WTC11 (cell line): ENCODE data around the gene CADM4. TPM values are rescaled to one million over a fixed set of nuclear protein-coding genes. Genes with fewer than 3 reads are reported as not detected.
A peak's percentile ranks its signal among the peaks of the same experiment; 100 is the strongest.

Source experiments
- ATAC-seq: fragments of 200-7000 bp; cut with Tn5 transposase; 2 replicates; pipeline ENCODE4 v1.10.0; 2021; ENCODE audit warnings: mild to moderate bottlenecking, moderate library complexity
- CTCF ChIA-PET: fragments of 300-600 bp; sonication (Branson Sonifier 250); formaldehyde crosslinking; loops from one replicate; lab custom pipeline; 2021; ENCODE audit warnings: antibody characterized with exemption; lab: Charles Lee
- POLR2A ChIA-PET: fragments of 350-600 bp; sonication (Branson Sonifier 250); formaldehyde crosslinking; loops from one replicate; lab custom pipeline; 2021; ENCODE audit warnings: antibody characterized with exemption; lab: Charles Lee
- DNase-seq: peaks from one replicate; pipeline ENCODE4 v3.0.0; 2021; ENCODE audit warnings: low spot score
- H3K27ac Mint-ChIP-seq: 2 replicates; pipeline ENCODE4 v1.8.0; 2021; ENCODE audit warnings: mixed read lengths
- H3K27me3 Mint-ChIP-seq: 2 replicates; pipeline ENCODE4 v1.8.0; 2021; ENCODE audit warnings: low read depth, mild to moderate bottlenecking, moderate library complexity, mixed read lengths
- H3K36me3 Mint-ChIP-seq: 2 replicates; pipeline ENCODE4 v1.8.0; 2021; ENCODE audit warnings: mixed read lengths
- H3K4me1 Mint-ChIP-seq: 2 replicates; pipeline ENCODE4 v1.8.0; 2022; ENCODE audit warnings: mixed read lengths
- H3K4me3 Mint-ChIP-seq: 2 replicates; pipeline ENCODE4 v1.8.0; 2021; ENCODE audit warnings: mild to moderate bottlenecking, moderate library complexity, mixed read lengths
- H3K9me3 Mint-ChIP-seq: 2 replicates; pipeline ENCODE4 v1.8.0; 2021; ENCODE audit warnings: mixed read lengths
- NFATC4 ChIP-seq: fragments of 250-450 bp; sonication (Bioruptor Pico); IDR thresholded peaks from 2 replicates; pipeline ENCODE4 v1.9.0; 2021; ENCODE audit warnings: mild to moderate bottlenecking
- NFE2L1 ChIP-seq: sonication (generic); formaldehyde crosslinking; IDR thresholded peaks from 2 replicates; pipeline ENCODE4 v1.8.1; 2023; ENCODE audit warnings: missing genetic modification reagents
- NFYB ChIP-seq: sonication (generic); formaldehyde crosslinking; conservative IDR thresholded peaks from 2 replicates; pipeline ENCODE4 v1.8.0; 2022; ENCODE audit warnings: low read depth, missing genetic modification reagents
- NR3C1 ChIP-seq: sonication (generic); formaldehyde crosslinking; conservative IDR thresholded peaks from 2 replicates; pipeline ENCODE4 v1.8.1; 2023; ENCODE audit warnings: low read depth, mild to moderate bottlenecking, missing genetic modification reagents
- SMAD3 ChIP-seq: sonication (generic); formaldehyde crosslinking; IDR thresholded peaks from 2 replicates; pipeline ENCODE4 v1.8.0; 2022; ENCODE audit warnings: missing genetic modification reagents, mild to moderate bottlenecking, borderline replicate concordance
- SOX15 ChIP-seq: fragments of 250-450 bp; sonication (Bioruptor Pico); IDR thresholded peaks from 2 replicates; pipeline ENCODE4 v1.9.0; 2021; ENCODE audit warnings: mild to moderate bottlenecking
- ZNF121 ChIP-seq: sonication (generic); formaldehyde crosslinking; IDR thresholded peaks from 2 replicates; pipeline ENCODE4 v1.8.0; 2023; ENCODE audit warnings: missing genetic modification reagents
- ZNF423 ChIP-seq: fragments of 250-450 bp; sonication (Bioruptor Pico); IDR thresholded peaks from 2 replicates; pipeline ENCODE4 v2.1.2; 2022; ENCODE audit warnings: mild to moderate bottlenecking, moderate library complexity
- total RNA-seq: library from RNA; stranded (reverse); gene quantifications from 3 replicates; pipeline ENCODE4 v1.2.3, GENCODE V29; 2021
- TF ChIP-seq, protein P1 (sequence below): fragments of 250-450 bp; sonication (Bioruptor Pico); IDR thresholded peaks from 2 replicates; pipeline ENCODE4 v1.9.0; 2021; ENCODE audit warnings: mild to moderate bottlenecking, borderline replicate concordance
- TF ChIP-seq, protein P2 (sequence below): sonication (generic); formaldehyde crosslinking; IDR thresholded peaks from 2 replicates; pipeline ENCODE4 v1.8.0; 2023; ENCODE audit warnings: mild to moderate bottlenecking, missing genetic modification reagents
- TF ChIP-seq, protein P3 (sequence below): fragments of 250-450 bp; sonication (Bioruptor Pico); IDR thresholded peaks from 2 replicates; pipeline ENCODE4 v1.8.0; 2021; ENCODE audit warnings: mild to moderate bottlenecking
- TF ChIP-seq, protein P4 (sequence below): sonication (generic); formaldehyde crosslinking; IDR thresholded peaks from 2 replicates; pipeline ENCODE4 v1.8.1; 2023; ENCODE audit warnings: mild to moderate bottlenecking, missing genetic modification reagents
- TF ChIP-seq, protein P5 (sequence below): sonication (generic); formaldehyde crosslinking; IDR thresholded peaks from 2 replicates; pipeline ENCODE4 v1.8.1; 2023; ENCODE audit warnings: mild to moderate bottlenecking, missing genetic modification reagents, moderate library complexity
- TF ChIP-seq, protein P6 (sequence below): sonication (generic); formaldehyde crosslinking; IDR thresholded peaks from 2 replicates; pipeline ENCODE4 v1.8.1; 2023; ENCODE audit warnings: mild to moderate bottlenecking, missing genetic modification reagents, moderate library complexity
- TF ChIP-seq, protein P7 (sequence below): sonication (generic); formaldehyde crosslinking; conservative IDR thresholded peaks from 2 replicates; pipeline ENCODE4 v1.8.1; 2022; ENCODE audit warnings: mild to moderate bottlenecking, missing genetic modification reagents

The CADM4 gene
- total RNA-seq, 1 experiment from 2014 or later, result 13.3 TPM

DNA sequence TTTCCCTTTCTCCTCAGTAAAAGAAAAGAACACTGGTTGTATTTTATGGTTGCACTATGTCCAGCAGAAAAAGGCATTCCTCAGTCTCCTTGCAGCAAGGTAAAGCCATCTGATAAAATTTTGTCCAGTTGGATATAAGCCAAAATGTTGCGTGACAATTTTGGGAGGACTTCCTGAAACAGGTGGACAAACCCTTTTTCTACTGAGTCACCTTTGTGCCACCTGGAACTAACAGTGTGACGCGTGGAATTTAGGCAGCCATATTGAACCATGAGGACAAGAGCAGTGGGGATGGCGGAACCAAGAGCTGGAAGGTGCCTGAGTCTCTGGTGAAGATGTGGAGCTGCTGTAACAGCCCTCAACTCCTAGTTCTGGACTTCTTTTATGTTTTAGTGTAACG, 8.2 kb downstream of the CADM4 start (continued):
- TF ChIP-seq, protein P1, sequence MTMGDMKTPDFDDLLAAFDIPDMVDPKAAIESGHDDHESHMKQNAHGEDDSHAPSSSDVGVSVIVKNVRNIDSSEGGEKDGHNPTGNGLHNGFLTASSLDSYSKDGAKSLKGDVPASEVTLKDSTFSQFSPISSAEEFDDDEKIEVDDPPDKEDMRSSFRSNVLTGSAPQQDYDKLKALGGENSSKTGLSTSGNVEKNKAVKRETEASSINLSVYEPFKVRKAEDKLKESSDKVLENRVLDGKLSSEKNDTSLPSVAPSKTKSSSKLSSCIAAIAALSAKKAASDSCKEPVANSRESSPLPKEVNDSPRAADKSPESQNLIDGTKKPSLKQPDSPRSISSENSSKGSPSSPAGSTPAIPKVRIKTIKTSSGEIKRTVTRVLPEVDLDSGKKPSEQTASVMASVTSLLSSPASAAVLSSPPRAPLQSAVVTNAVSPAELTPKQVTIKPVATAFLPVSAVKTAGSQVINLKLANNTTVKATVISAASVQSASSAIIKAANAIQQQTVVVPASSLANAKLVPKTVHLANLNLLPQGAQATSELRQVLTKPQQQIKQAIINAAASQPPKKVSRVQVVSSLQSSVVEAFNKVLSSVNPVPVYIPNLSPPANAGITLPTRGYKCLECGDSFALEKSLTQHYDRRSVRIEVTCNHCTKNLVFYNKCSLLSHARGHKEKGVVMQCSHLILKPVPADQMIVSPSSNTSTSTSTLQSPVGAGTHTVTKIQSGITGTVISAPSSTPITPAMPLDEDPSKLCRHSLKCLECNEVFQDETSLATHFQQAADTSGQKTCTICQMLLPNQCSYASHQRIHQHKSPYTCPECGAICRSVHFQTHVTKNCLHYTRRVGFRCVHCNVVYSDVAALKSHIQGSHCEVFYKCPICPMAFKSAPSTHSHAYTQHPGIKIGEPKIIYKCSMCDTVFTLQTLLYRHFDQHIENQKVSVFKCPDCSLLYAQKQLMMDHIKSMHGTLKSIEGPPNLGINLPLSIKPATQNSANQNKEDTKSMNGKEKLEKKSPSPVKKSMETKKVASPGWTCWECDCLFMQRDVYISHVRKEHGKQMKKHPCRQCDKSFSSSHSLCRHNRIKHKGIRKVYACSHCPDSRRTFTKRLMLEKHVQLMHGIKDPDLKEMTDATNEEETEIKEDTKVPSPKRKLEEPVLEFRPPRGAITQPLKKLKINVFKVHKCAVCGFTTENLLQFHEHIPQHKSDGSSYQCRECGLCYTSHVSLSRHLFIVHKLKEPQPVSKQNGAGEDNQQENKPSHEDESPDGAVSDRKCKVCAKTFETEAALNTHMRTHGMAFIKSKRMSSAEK (CRISPR knock-in tag), result no peak
- TF ChIP-seq SMAD3 (CRISPR knock-in tag) (no peak), NR3C1 (CRISPR knock-in tag) (no peak), NFATC4 (CRISPR knock-in tag) (no peak)
- TF ChIP-seq, protein P2, sequence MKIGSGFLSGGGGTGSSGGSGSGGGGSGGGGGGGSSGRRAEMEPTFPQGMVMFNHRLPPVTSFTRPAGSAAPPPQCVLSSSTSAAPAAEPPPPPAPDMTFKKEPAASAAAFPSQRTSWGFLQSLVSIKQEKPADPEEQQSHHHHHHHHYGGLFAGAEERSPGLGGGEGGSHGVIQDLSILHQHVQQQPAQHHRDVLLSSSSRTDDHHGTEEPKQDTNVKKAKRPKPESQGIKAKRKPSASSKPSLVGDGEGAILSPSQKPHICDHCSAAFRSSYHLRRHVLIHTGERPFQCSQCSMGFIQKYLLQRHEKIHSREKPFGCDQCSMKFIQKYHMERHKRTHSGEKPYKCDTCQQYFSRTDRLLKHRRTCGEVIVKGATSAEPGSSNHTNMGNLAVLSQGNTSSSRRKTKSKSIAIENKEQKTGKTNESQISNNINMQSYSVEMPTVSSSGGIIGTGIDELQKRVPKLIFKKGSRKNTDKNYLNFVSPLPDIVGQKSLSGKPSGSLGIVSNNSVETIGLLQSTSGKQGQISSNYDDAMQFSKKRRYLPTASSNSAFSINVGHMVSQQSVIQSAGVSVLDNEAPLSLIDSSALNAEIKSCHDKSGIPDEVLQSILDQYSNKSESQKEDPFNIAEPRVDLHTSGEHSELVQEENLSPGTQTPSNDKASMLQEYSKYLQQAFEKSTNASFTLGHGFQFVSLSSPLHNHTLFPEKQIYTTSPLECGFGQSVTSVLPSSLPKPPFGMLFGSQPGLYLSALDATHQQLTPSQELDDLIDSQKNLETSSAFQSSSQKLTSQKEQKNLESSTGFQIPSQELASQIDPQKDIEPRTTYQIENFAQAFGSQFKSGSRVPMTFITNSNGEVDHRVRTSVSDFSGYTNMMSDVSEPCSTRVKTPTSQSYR (CRISPR knock-in tag), result no peak
- TF ChIP-seq, protein P3, sequence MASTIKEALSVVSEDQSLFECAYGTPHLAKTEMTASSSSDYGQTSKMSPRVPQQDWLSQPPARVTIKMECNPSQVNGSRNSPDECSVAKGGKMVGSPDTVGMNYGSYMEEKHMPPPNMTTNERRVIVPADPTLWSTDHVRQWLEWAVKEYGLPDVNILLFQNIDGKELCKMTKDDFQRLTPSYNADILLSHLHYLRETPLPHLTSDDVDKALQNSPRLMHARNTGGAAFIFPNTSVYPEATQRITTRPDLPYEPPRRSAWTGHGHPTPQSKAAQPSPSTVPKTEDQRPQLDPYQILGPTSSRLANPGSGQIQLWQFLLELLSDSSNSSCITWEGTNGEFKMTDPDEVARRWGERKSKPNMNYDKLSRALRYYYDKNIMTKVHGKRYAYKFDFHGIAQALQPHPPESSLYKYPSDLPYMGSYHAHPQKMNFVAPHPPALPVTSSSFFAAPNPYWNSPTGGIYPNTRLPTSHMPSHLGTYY (CRISPR knock-in tag), result no peak
- TF ChIP-seq, protein P4, sequence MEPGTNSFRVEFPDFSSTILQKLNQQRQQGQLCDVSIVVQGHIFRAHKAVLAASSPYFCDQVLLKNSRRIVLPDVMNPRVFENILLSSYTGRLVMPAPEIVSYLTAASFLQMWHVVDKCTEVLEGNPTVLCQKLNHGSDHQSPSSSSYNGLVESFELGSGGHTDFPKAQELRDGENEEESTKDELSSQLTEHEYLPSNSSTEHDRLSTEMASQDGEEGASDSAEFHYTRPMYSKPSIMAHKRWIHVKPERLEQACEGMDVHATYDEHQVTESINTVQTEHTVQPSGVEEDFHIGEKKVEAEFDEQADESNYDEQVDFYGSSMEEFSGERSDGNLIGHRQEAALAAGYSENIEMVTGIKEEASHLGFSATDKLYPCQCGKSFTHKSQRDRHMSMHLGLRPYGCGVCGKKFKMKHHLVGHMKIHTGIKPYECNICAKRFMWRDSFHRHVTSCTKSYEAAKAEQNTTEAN (CRISPR knock-in tag), result no peak

DNA sequence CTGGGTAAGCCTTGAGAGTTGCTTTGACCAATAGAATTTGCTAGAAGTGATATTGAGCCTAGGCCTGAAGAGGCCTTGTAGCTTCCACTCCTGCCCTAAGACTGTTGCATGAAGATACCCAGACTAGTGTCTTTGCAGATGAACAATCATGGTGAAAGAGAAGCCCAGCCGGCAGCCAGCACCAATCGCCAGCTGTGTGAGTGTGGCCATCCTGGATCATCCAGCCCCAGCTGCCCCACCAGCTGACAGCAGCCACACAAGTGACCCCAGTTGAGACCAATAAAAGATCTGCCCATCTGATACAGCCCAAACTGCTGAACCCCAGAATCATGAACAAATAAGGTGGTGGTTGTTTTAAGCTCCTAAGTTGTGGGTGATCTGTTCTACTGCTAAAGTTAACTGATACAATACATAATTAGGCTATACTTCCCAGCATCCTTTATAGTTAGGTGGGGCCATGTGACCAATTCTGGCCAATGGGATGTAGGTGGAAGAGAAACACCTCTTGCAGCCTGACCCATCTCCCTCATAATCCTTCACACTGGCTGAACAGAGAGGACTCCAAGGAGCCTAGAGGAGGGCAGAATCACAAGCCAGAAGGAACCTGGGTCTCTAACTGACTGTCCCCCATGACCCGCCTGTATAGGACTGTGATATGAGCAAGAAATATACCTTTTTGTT, 10.9 kb downstream of the CADM4 start:
- H3K36me3 Mint-ChIP-seq, result no peaks in the 10 kb centered on the region
- peaks cover 10% of the 10 kb centered on the region for H3K4me1 Mint-ChIP-seq
- no peak overlapping the region for H3K4me3 Mint-ChIP-seq
- H3K9me3 Mint-ChIP-seq, result no peaks in the 10 kb centered on the region
- POLR2A ChIA-PET, result no interaction called here
- no peak for DNase-seq
- peaks cover 59% of the 10 kb centered on the region for H3K27me3 Mint-ChIP-seq
- CTCF ChIA-PET, result interaction anchor here (0.8 kb wide), 1 partner anchor 147 kb away, joined by 3 read pairs; no protein-coding TSS in a partner anchor
- ATAC-seq, result no peak
- no peak overlapping the region for H3K27ac Mint-ChIP-seq
- TF ChIP-seq NFE2L1 (CRISPR knock-in tag) (no peak), ZNF423 (CRISPR knock-in tag) (no peak), ZNF121 (CRISPR knock-in tag) (no peak), NFYB (peak; percentile 70), SOX15 (no peak)
- TF ChIP-seq, protein P4 (CRISPR knock-in tag), result no peak
- TF ChIP-seq, protein P5, sequence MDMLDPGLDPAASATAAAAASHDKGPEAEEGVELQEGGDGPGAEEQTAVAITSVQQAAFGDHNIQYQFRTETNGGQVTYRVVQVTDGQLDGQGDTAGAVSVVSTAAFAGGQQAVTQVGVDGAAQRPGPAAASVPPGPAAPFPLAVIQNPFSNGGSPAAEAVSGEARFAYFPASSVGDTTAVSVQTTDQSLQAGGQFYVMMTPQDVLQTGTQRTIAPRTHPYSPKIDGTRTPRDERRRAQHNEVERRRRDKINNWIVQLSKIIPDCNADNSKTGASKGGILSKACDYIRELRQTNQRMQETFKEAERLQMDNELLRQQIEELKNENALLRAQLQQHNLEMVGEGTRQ (CRISPR knock-in tag), result peak; percentile 81
- TF ChIP-seq, protein P1 (CRISPR knock-in tag), result no peak
- TF ChIP-seq, protein P6, sequence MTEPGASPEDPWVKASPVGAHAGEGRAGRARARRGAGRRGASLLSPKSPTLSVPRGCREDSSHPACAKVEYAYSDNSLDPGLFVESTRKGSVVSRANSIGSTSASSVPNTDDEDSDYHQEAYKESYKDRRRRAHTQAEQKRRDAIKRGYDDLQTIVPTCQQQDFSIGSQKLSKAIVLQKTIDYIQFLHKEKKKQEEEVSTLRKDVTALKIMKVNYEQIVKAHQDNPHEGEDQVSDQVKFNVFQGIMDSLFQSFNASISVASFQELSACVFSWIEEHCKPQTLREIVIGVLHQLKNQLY (CRISPR knock-in tag), result no peak
- TF ChIP-seq, protein P7, sequence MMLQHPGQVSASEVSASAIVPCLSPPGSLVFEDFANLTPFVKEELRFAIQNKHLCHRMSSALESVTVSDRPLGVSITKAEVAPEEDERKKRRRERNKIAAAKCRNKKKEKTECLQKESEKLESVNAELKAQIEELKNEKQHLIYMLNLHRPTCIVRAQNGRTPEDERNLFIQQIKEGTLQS, result no peak
